ENCODE results near the gene IGSF9B. TPM values are rescaled to one million over a fixed set of nuclear protein-coding genes. Genes with fewer than 3 reads are reported as not detected.

The IGSF9B gene
- total and polyA plus RNA-seq, 2 of the 13 experiments (the other 11 are each of a cell fraction or from before 2014, with no cell fraction given): not detected

GRCh38 chr11:133983660-133984316 lies 27.0 kb upstream of the IGSF9B start (continued):
- TF ChIP-seq ARID5B (CRISPR knock-in tag; IDR thresholded peaks at IDR 0.05): no peak
- TF ChIP-seq FOXJ3 (CRISPR knock-in tag; IDR thresholded peaks at IDR 0.05; ENCODE audit: borderline replicate concordance): no peak
- no peak for TF ChIP-seq SRSF4 (IDR thresholded peaks at IDR 0.05; ENCODE audit: low read depth, low read length, poor library complexity, severe bottlenecking)
- TF ChIP-seq IRF9 (CRISPR knock-in tag; IDR thresholded peaks at IDR 0.05; ENCODE audit: borderline replicate concordance): no peak
- no peak for TF ChIP-seq MAFK (conservative IDR thresholded peaks at IDR 0.05 in 1 of 2, IDR thresholded peaks at IDR 0.05 in 1 of 2; ENCODE audit: low read length in 2 of 2)

GRCh38 chr11:133982876-133983275 lies 26.1 kb upstream of the IGSF9B start:
- ChIA-PET POLR2A (no interaction called here), CTCF (ENCODE audit: low intra/inter-chr PET ratio, low total read pairs) (no interaction called here)
- FAIRE-seq: no peak
- no peaks in the 10 kb centered on the region for H3K36me3 ChIP-seq (replicated peaks in 1 of 2; ENCODE audit: control insufficient read depth in 1 of 2, insufficient read depth in 2 of 2, low read length in 2 of 2)
- H3K27ac ChIP-seq (ENCODE audit: extremely low read length, insufficient read depth, low read length): no peak overlapping the region
- no TSS peak for BruUV-seq (replicated peaks)
- no peaks in the 10 kb centered on the region for H3K9me3 ChIP-seq (ENCODE audit: low read length)
- intact Hi-C loops (cut with micrococcal nuclease; ENCODE audit: unreplicated experiment) (no loop called here), in situ Hi-C loops (cut with HindIII; ENCODE audit: extremely low pct_ligation_motif_present, low pct_unique_long_range_greater_than_20kb) (no loop called here)
- no peak overlapping the region for H3K4me3 ChIP-seq (replicated peaks in 1 of 3; ENCODE audit: insufficient read depth in 1 of 3, low read depth in 2 of 3, low read length in 3 of 3)
- peaks cover 10 to 69% of the 10 kb centered on the region in 2 experiments; a peak in 4 of 5 replicates for H3K27me3 ChIP-seq (ENCODE audit: control insufficient read depth in 1 of 2, insufficient read depth in 2 of 2, low read length in 2 of 2)
- no peak overlapping the region for H3K9ac ChIP-seq (ENCODE audit: insufficient read depth, low read depth, low read length)
- no peak overlapping the region for H2AFZ ChIP-seq (ENCODE audit: low read length)
- TF ChIP-seq ZBTB49 (CRISPR knock-in tag; IDR thresholded peaks at IDR 0.05; ENCODE audit: borderline replicate concordance) (no peak), FOXK2 (IDR thresholded peaks at IDR 0.05) (no peak), AKAP8 (CRISPR knock-in tag; IDR thresholded peaks at IDR 0.05) (no peak), ZFP82 (CRISPR knock-in tag; IDR thresholded peaks at IDR 0.05; ENCODE audit: borderline replicate concordance) (no peak), NFATC3 (CRISPR knock-in tag; IDR thresholded peaks at IDR 0.05) (no peak)
- H3K4me1 ChIP-seq (ENCODE audit: insufficient read depth, low read length): no peaks in the 10 kb centered on the region
- no peaks in the 10 kb centered on the region for H4K20me1 ChIP-seq (ENCODE audit: insufficient read depth, low read length)
- no peak overlapping the region for H3K4me2 ChIP-seq (ENCODE audit: low read depth, low read length)
- H3K79me2 ChIP-seq (ENCODE audit: insufficient read depth, low read length): no peaks in the 10 kb centered on the region
- ATAC-seq: no peak
- DNase-seq (ENCODE audit: low spot score): no peak
- 24% methylated on average over 12 of the region's 12 CpGs for WGBS (ENCODE audit: low lambda C conversion rate)
